WTC11 (cell line): ENCODE results near the gene DUSP11.

Experiments used
- TF ChIP-seq, protein P1 (sequence below): fragments of 200-600 bp; IDR thresholded peaks from 2 replicates; pipeline ENCODE4 v1.8.0; 2022; ENCODE audit warnings: antibody characterized with exemption
- TF ChIP-seq, protein P2 (sequence below): sonication (generic); formaldehyde crosslinking; IDR thresholded peaks from 2 replicates; pipeline ENCODE4 v1.8.1; 2023; ENCODE audit warnings: mild to moderate bottlenecking, missing genetic modification reagents, moderate library complexity

DNA sequence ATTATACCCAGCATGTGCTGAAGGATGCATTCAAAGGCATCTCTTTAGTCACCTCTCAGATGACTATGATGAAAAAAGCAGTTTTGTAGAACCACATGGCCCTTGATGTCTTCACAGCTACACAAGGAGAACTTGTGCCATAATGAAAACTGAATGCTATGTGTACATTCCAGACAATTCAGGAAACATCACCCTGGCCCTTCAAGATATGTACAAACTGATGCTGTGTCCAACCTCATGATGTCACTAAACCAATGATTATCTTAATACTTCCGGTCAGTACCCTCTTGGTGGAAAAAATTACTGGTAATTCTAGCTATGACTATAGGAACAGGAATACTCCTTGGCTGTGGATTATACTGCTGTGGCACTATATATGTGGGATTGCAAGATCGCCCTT, 20.0 kb downstream of the DUSP11 start:
- TF ChIP-seq, protein P1, sequence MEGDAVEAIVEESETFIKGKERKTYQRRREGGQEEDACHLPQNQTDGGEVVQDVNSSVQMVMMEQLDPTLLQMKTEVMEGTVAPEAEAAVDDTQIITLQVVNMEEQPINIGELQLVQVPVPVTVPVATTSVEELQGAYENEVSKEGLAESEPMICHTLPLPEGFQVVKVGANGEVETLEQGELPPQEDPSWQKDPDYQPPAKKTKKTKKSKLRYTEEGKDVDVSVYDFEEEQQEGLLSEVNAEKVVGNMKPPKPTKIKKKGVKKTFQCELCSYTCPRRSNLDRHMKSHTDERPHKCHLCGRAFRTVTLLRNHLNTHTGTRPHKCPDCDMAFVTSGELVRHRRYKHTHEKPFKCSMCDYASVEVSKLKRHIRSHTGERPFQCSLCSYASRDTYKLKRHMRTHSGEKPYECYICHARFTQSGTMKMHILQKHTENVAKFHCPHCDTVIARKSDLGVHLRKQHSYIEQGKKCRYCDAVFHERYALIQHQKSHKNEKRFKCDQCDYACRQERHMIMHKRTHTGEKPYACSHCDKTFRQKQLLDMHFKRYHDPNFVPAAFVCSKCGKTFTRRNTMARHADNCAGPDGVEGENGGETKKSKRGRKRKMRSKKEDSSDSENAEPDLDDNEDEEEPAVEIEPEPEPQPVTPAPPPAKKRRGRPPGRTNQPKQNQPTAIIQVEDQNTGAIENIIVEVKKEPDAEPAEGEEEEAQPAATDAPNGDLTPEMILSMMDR: no peak
- TF ChIP-seq, protein P2, sequence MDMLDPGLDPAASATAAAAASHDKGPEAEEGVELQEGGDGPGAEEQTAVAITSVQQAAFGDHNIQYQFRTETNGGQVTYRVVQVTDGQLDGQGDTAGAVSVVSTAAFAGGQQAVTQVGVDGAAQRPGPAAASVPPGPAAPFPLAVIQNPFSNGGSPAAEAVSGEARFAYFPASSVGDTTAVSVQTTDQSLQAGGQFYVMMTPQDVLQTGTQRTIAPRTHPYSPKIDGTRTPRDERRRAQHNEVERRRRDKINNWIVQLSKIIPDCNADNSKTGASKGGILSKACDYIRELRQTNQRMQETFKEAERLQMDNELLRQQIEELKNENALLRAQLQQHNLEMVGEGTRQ (CRISPR knock-in tag): no peak
